SK-N-SH (cell line): ENCODE results near the gene FRY. TPM values are rescaled to one million over a fixed set of nuclear protein-coding genes. Genes with fewer than 3 reads are reported as not detected.

ENCODE experiments used
- CTCF ChIA-PET: fragments of 300-600, 350-600 bp; formaldehyde crosslinking; extraction: SDS; loops from one replicate; lab custom pipeline; 2021; lab: Yijun Ruan, JAX
- POLR2A ChIA-PET: fragments of 350-600 bp; sonication (Branson Sonifier 250); formaldehyde crosslinking; extraction: SDS; loops from one replicate; lab custom pipeline; 2020; ENCODE audit warnings: antibody characterized with exemption, inconsistent platforms; lab: Yijun Ruan, JAX
- DNase-seq: peaks from one replicate; pipeline ENCODE4 v3.0.0; 2012
- H2AFZ ChIP-seq: fragments of 200-600 bp; sonication (generic); 2 replicates; pipeline ENCODE4 v1.8.1; 2016; ENCODE audit warnings: antibody characterized with exemption, mild to moderate bottlenecking, low read depth
- H3F3A ChIP-seq: fragments of 200-600 bp; sonication (generic); replicated peaks from 2 replicates; pipeline ENCODE3; 2016; ENCODE audit warnings: antibody characterized with exemption, mild to moderate bottlenecking; ENCODE audit not compliant: insufficient read depth
- H3K27ac ChIP-seq, 2 experiments: fragments of 200-500 bp in 1 of 2; fragments of 200-600 bp in 1 of 2; sonication (Bioruptor generic) in 1 of 2; sonication (generic), shearing (Covaris generic) in 1 of 2; 2 replicates each; pipeline versions ENCODE4 v1.5.1 to v1.6.1; 2014 to 2016; ENCODE audit warnings: low read depth in 2 of 2, inconsistent platforms in 1 of 2, low read length in 1 of 2, mild to moderate bottlenecking in 1 of 2, mixed read lengths in 1 of 2
- H3K27me3 ChIP-seq: fragments of 200-600 bp; sonication (generic), shearing (Covaris generic); 2 replicates; pipeline ENCODE4 v1.6.1; 2016; ENCODE audit warnings: mixed run types; ENCODE audit not compliant: insufficient read depth
- H3K36me3 ChIP-seq, 2 experiments: fragments of 200-500 bp in 1 of 2; fragments of 200-600 bp in 1 of 2; sonication (Bioruptor generic) in 1 of 2; sonication (generic) in 1 of 2; replicated peaks in 1 of 2; 2 replicates each; pipeline versions ENCODE3 to v1.5.1; 2014 to 2016; ENCODE audit warnings: low read length in 1 of 2, mild to moderate bottlenecking in 1 of 2; ENCODE audit not compliant: insufficient read depth in 2 of 2, control insufficient read depth in 1 of 2
- H3K4me1 ChIP-seq, 2 experiments: fragments of 200-500 bp in 1 of 2; fragments of 200-600 bp in 1 of 2; sonication (Bioruptor generic) in 1 of 2; sonication (generic), shearing (Covaris generic) in 1 of 2; 2 replicates each; pipeline versions ENCODE4 v1.5.1 to v1.6.1; 2014 to 2016; ENCODE audit warnings: low read depth in 1 of 2, low read length in 1 of 2, mixed run types in 1 of 2; ENCODE audit not compliant: insufficient read depth in 2 of 2, control insufficient read depth in 1 of 2
- H3K4me2 ChIP-seq: fragments of 200-600 bp; sonication (generic), shearing (Covaris generic); 2 replicates; pipeline ENCODE4 v1.6.1; 2017; ENCODE audit warnings: mixed run types
- H3K4me3 ChIP-seq, 2 experiments: fragments of 200-500 bp in 1 of 2; fragments of 200-600 bp in 1 of 2; sonication (Bioruptor generic) in 1 of 2; sonication (generic), shearing (Covaris generic) in 1 of 2; 2 replicates each; pipeline versions ENCODE4 v1.5.1 to v1.8.1; 2014 to 2016; ENCODE audit warnings: low read depth in 2 of 2, inconsistent platforms in 1 of 2, low read length in 1 of 2, mild to moderate bottlenecking in 1 of 2, mixed read lengths in 1 of 2, moderate library complexity in 1 of 2
- H3K79me2 ChIP-seq: fragments of 200-600 bp; sonication (generic); 2 replicates; pipeline ENCODE4 v1.8.1; 2017; ENCODE audit warnings: mild to moderate bottlenecking; ENCODE audit not compliant: insufficient read depth
- H3K9ac ChIP-seq: fragments of 200-600 bp; sonication (generic); 2 replicates; pipeline ENCODE4 v1.6.1; 2017; ENCODE audit warnings: mixed run types
- H3K9me2 ChIP-seq: fragments of 200-600 bp; sonication (generic); 2 replicates; pipeline ENCODE4 v1.6.1; 2017; ENCODE audit warnings: mixed run types
- H3K9me3 ChIP-seq: fragments of 200-600 bp; sonication (generic); 2 replicates; pipeline ENCODE4 v1.6.1; 2017; ENCODE audit warnings: mixed run types, mild to moderate bottlenecking, moderate library complexity
- H4K20me1 ChIP-seq: fragments of 200-600 bp; sonication (generic); 2 replicates; pipeline ENCODE4 v1.6.1; 2017; ENCODE audit warnings: mild to moderate bottlenecking, mixed run types; ENCODE audit not compliant: insufficient read depth
- CTCF ChIP-seq: fragments of 200-600 bp; sonication (generic); IDR thresholded peaks from 2 replicates; pipeline ENCODE4 v1.6.1; 2017; ENCODE audit warnings: antibody characterized with exemption, mild to moderate bottlenecking, moderate library complexity
- EP300 ChIP-seq, 2 experiments: IDR thresholded peaks; 2 replicates each; pipeline versions ENCODE4 v1.4.0 to v1.6.1; 2012; ENCODE audit warnings: borderline replicate concordance in 1 of 2, low read depth in 1 of 2, low read length in 1 of 2
- EZH2phosphoT487 ChIP-seq: fragments of 200-600 bp; sonication (generic); IDR thresholded peaks from 2 replicates; pipeline ENCODE4 v1.6.1; 2017; ENCODE audit warnings: low read depth, mixed run types, mild to moderate bottlenecking, antibody characterized with exemption, moderate library complexity, borderline replicate concordance
- FOSL2 ChIP-seq: IDR thresholded peaks from 2 replicates; pipeline ENCODE4 v1.4.0; 2012; ENCODE audit warnings: low read depth, mild to moderate bottlenecking, moderate library complexity, borderline replicate concordance
- FOXJ3 ChIP-seq: sonication (generic); formaldehyde crosslinking; IDR thresholded peaks from 2 replicates; pipeline ENCODE4 v1.5.1; 2020; ENCODE audit warnings: mild to moderate bottlenecking, missing genetic modification reagents
- FOXM1 ChIP-seq: IDR thresholded peaks from 2 replicates; pipeline ENCODE4 v1.4.0; 2012; ENCODE audit warnings: low read depth, mild to moderate bottlenecking
- JUND ChIP-seq: IDR thresholded peaks from 2 replicates; pipeline ENCODE4 v1.4.0; 2012
- MXI1 ChIP-seq: IDR thresholded peaks from 2 replicates; pipeline ENCODE4 v1.6.1; 2012; ENCODE audit warnings: mild to moderate bottlenecking, low read depth, low read length, improper control_type of control experiment
- POLR2AphosphoS5 ChIP-seq: IDR thresholded peaks from 2 replicates; pipeline ENCODE4 v1.6.1; 2012; ENCODE audit warnings: low read depth, low read length
- RAD21 ChIP-seq: IDR thresholded peaks from 2 replicates; pipeline ENCODE4 v1.6.1; 2012; ENCODE audit warnings: mild to moderate bottlenecking, low read length
- RCOR1 ChIP-seq: fragments of 150-350 bp; IDR thresholded peaks from 2 replicates; pipeline ENCODE4 v1.6.1; 2017; ENCODE audit warnings: antibody characterized with exemption, low read length
- RXRA ChIP-seq: IDR thresholded peaks from 2 replicates; pipeline ENCODE4 v1.4.0; 2012; ENCODE audit warnings: low read depth, mild to moderate bottlenecking, borderline replicate concordance
- SMC3 ChIP-seq: IDR thresholded peaks from 2 replicates; pipeline ENCODE4 v1.6.1; 2012; ENCODE audit warnings: low read depth, low read length, improper control_type of control experiment
- USF1 ChIP-seq: IDR thresholded peaks from 2 replicates; pipeline ENCODE4 v1.4.0; 2012; ENCODE audit warnings: low read depth, borderline replicate concordance
- USF2 ChIP-seq: fragments of 150-350 bp; IDR thresholded peaks from 2 replicates; pipeline ENCODE4 v1.6.1; 2017; ENCODE audit warnings: antibody characterized with exemption, low read length, low read depth, borderline replicate concordance
- WGBS: methylation state at CpG from one replicate; pipeline ENCODE4 v1.1.6; 2017; ENCODE audit warnings: low lambda C conversion rate; 5-methylcytosine and 5-hydroxymethylcytosine counted together
- polyA plus RNA-seq, 3 experiments: library from polyadenylated mRNA; depleted of rRNA; stranded (reverse); fragments of >200 nt; gene quantifications; 2 replicates each; pipeline ENCODE4 v1.2.3, GENCODE V29; 2012

FRY gene
- polyA plus RNA-seq, 1 of the 3 experiments (the other 2 are of a cell fraction) = 1.4 TPM

DNA sequence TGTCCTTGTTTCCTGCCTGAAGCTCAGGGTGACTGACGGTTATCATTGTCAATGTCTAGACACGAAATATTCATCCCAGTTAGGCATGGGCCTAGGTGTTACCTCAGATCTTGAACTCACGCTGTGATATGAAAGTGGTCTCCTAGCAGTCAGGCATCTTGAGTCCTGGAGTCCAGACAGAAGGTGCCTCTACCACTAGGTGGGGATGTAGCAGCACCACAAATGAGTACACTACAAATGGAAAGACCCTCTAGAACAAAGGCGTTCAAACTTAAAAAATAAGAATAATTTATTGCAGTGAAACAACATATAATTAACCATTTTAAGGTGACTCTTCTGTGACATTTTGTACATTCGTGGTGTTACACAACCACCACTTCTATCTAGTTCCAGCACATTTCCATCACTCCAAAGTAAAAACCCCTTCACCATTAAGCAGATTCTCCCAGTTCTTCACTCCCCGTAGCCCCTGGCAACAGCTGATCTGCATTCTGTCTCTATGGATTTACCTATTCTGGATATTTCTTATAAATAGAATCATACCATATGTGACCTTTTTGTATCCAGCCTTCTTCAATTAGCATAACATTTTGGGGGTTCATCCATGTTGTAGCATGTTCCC is 11.9 kb upstream of the FRY start:
- Histone ChIP-seq H3K9me3 (no peaks in the 10 kb centered on the region), H3K27me3 (no peaks in the 10 kb centered on the region), H3F3A (no peaks in the 10 kb centered on the region)
- WGBS = 59% methylated on average over 6 of the region's 6 CpGs
- TF ChIP-seq RXRA (no peak), SMC3 (peak; percentile 67), CTCF (peak; percentile 79), RAD21 (peak; percentile 85), RCOR1 (no peak)
- TF ChIP-seq, all 33 proteins: peak for 3
- no peaks in the 10 kb centered on the region for H3K79me2 ChIP-seq
- H3K4me1 ChIP-seq = peaks cover 0 to 3% of the 10 kb centered on the region in 2 experiments; a peak in 1 of 4 replicates
- CTCF ChIA-PET = interaction anchor here (0.6 to 1.7 kb wide), 14 partner anchors 9 to 395 kb away, joined by 3 to 11 read pairs (median 4); partner anchors contain the start of genes BRCA2, FRY and ZAR1L
- peak; percentile 55 for DNase-seq
- no peak overlapping the region for H3K4me2 ChIP-seq
- no peak overlapping the region; a peak in 1 of 4 replicates for H3K4me3 ChIP-seq
- no peaks in the 10 kb centered on the region for H3K9me2 ChIP-seq
- H3K9ac ChIP-seq = no peak overlapping the region
- H4K20me1 ChIP-seq = no peaks in the 10 kb centered on the region
- no peak overlapping the region for H3K27ac ChIP-seq
- H3K36me3 ChIP-seq = no peaks in the 10 kb centered on the region
- POLR2A ChIA-PET = no interaction called here
- H2AFZ ChIP-seq = no peak overlapping the region

DNA sequence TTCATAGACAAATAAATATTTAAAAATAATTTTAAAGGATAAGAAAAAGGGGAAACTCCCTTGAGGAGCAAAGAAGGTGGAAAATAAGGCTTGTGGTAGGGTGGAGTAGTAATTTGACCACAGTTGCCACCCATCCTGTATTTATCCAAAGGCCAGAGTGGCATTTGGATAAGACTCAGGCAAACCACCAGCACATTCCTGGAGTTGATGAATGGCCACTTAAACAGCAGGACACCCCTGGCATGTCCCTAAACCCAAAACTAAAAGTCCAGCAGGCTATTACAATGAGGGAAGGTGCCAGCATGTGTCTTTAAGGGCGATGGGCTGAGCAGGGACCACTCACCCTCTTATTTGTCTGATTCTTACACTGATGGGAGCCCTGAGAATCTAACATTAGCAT is 9.8 kb upstream of the FRY start:
- WGBS = 73% methylated on average over 1 of the region's 1 CpG

GRCh38 chr13:32022311-32022710 is 9.3 kb upstream of the FRY start:
- Histone ChIP-seq H3K27ac (no peak overlapping the region; a peak in 1 of 4 replicates), H3K27me3 (no peaks in the 10 kb centered on the region), H2AFZ (no peak overlapping the region), H4K20me1 (no peaks in the 10 kb centered on the region), H3K9me2 (no peaks in the 10 kb centered on the region), H3K4me2 (no peak overlapping the region), H3F3A (no peaks in the 10 kb centered on the region), H3K4me3 (no peak overlapping the region), H3K79me2 (no peaks in the 10 kb centered on the region), H3K9me3 (no peaks in the 10 kb centered on the region), H3K9ac (no peak overlapping the region), H3K4me1 (peaks cover 0 to 3% of the 10 kb centered on the region in 2 experiments; a peak in 1 of 4 replicates), H3K36me3 (no peaks in the 10 kb centered on the region)
- WGBS = 64% methylated on average over 4 of the region's 4 CpGs
- ChIA-PET CTCF (interaction anchor here (1.1 to 1.5 kb wide), 2 partner anchors 9 to 30 kb away, joined by 3 to 4 read pairs; partner anchors contain the start of gene FRY), POLR2A (interaction anchor here (0.8 kb wide), 1 partner anchor 293 kb away, joined by 3 read pairs; the partner anchor contains the start of genes BRCA2 and ZAR1L)
- no peak for DNase-seq
- TF ChIP-seq EP300 (IDR thresholded peaks at IDR 0.05; ENCODE audit: borderline replicate concordance in 1 of 2, low read depth in 1 of 2, low read length in 1 of 2) (no peak), USF2 (no peak), POLR2AphosphoS5 (no peak), EZH2phosphoT487 (no peak), FOXJ3 (CRISPR knock-in tag) (no peak), USF1 (no peak), CTCF (no peak), FOSL2 (no peak), MXI1 (no peak)

More for the DNA sequence above, 9.8 kb upstream of the FRY start:
- Histone ChIP-seq H3K4me3 (no peak overlapping the region), H3F3A (no peaks in the 10 kb centered on the region), H4K20me1 (no peaks in the 10 kb centered on the region), H2AFZ (no peak overlapping the region), H3K27ac (no peak overlapping the region), H3K4me1 (peaks cover 0 to 3% of the 10 kb centered on the region in 2 experiments; a peak in 1 of 4 replicates), H3K9ac (no peak overlapping the region), H3K36me3 (no peaks in the 10 kb centered on the region), H3K9me2 (no peaks in the 10 kb centered on the region), H3K4me2 (no peak overlapping the region), H3K27me3 (no peaks in the 10 kb centered on the region), H3K9me3 (no peaks in the 10 kb centered on the region), H3K79me2 (no peaks in the 10 kb centered on the region)
- CTCF ChIA-PET = interaction anchor here (0.7 to 1.5 kb wide), 3 partner anchors 10 to 1131 kb away, joined by 3 to 6 read pairs (median 4); partner anchors contain the start of gene FRY
- POLR2A ChIA-PET = no interaction called here
- no peak for DNase-seq
- TF ChIP-seq FOXM1 (no peak), SMC3 (no peak), JUND (no peak)
